ENCODE data around the gene STAT2. TPM values are rescaled to one million over a fixed set of nuclear protein-coding genes. Genes with fewer than 3 reads are reported as not detected.
A peak's percentile ranks its signal among the peaks of the same experiment; 100 is the strongest.

STAT2 gene
- total and polyA plus RNA-seq, 9 of the 15 experiments (the other 6 are each of a cell fraction or from before 2014, with no cell fraction given): 15.5 to 46.9 (median 40.1) TPM

- TF ChIP-seq NBN (IDR thresholded peaks at IDR 0.05; ENCODE audit: low read depth) (peak; percentile 86), BRD9 (IDR thresholded peaks at IDR 0.05; ENCODE audit: low read depth, partially characterized antibody) (peak; percentile 46), ZNF175 (CRISPR knock-in tag; IDR thresholded peaks at IDR 0.05; ENCODE audit: low read depth) (peak; percentile 68; the same call in 1 of the 2 replicates), FOXM1 (IDR thresholded peaks at IDR 0.05; ENCODE audit: low read depth) (peak; percentile 76), FOXM1 (CRISPR knock-in tag; IDR thresholded peaks at IDR 0.05; ENCODE audit: low read depth) (no peak), MTA1 (IDR thresholded peaks at IDR 0.05; ENCODE audit: borderline replicate concordance) (no peak; the same call in 1 of the 2 replicates), NFRKB (IDR thresholded peaks at IDR 0.05; ENCODE audit: low read depth) (peak; percentile 88; the same call in 1 of the 2 replicates), NELFE (IDR thresholded peaks at IDR 0.05; ENCODE audit: insufficient read depth, insufficient read length) (no peak), ZNF778 (CRISPR knock-in tag; IDR thresholded peaks at IDR 0.05) (no peak), CREM (IDR thresholded peaks at IDR 0.05; ENCODE audit: low read depth) (peak; percentile 95), ETV1 (tag; conservative IDR thresholded peaks at IDR 0.05; ENCODE audit: low read depth) (peak; percentile 47; the same call in 1 of the 2 replicates), NCOR1 (IDR thresholded peaks at IDR 0.05) (peak; percentile 36; the same call in 1 of the 2 replicates), TRIM28 (IDR thresholded peaks at IDR 0.05) (0 out of 2 replicates have a peak, but pooled peaks have one; percentile 35), ZC3H11A (IDR thresholded peaks at IDR 0.05; ENCODE audit: low read depth, low read length) (peak; percentile 70; the same call in 1 of the 2 replicates), XRCC5 (IDR thresholded peaks at IDR 0.05; ENCODE audit: low read depth, low read length) (peak; percentile 79; the same call in 1 of the 2 replicates), NR2C2 (CRISPR knock-in tag; IDR thresholded peaks at IDR 0.05) (0 out of 2 replicates have a peak, but pooled peaks have one; percentile 40), NR2C2 (tag; IDR thresholded peaks at IDR 0.05) (peak; percentile 97), FOXJ2 (tag; IDR thresholded peaks at IDR 0.05) (no peak), KLF16 (IDR thresholded peaks at IDR 0.05) (peak; percentile 61; the same call in 1 of the 2 replicates)
- TF ChIP-seq, protein P1, sequence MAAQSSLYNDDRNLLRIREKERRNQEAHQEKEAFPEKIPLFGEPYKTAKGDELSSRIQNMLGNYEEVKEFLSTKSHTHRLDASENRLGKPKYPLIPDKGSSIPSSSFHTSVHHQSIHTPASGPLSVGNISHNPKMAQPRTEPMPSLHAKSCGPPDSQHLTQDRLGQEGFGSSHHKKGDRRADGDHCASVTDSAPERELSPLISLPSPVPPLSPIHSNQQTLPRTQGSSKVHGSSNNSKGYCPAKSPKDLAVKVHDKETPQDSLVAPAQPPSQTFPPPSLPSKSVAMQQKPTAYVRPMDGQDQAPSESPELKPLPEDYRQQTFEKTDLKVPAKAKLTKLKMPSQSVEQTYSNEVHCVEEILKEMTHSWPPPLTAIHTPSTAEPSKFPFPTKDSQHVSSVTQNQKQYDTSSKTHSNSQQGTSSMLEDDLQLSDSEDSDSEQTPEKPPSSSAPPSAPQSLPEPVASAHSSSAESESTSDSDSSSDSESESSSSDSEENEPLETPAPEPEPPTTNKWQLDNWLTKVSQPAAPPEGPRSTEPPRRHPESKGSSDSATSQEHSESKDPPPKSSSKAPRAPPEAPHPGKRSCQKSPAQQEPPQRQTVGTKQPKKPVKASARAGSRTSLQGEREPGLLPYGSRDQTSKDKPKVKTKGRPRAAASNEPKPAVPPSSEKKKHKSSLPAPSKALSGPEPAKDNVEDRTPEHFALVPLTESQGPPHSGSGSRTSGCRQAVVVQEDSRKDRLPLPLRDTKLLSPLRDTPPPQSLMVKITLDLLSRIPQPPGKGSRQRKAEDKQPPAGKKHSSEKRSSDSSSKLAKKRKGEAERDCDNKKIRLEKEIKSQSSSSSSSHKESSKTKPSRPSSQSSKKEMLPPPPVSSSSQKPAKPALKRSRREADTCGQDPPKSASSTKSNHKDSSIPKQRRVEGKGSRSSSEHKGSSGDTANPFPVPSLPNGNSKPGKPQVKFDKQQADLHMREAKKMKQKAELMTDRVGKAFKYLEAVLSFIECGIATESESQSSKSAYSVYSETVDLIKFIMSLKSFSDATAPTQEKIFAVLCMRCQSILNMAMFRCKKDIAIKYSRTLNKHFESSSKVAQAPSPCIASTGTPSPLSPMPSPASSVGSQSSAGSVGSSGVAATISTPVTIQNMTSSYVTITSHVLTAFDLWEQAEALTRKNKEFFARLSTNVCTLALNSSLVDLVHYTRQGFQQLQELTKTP (IDR thresholded peaks at IDR 0.05; ENCODE audit: low read depth in 1 of 2, partially characterized antibody in 2 of 2): peak; percentile 66 to 85
- TF ChIP-seq, protein P2, sequence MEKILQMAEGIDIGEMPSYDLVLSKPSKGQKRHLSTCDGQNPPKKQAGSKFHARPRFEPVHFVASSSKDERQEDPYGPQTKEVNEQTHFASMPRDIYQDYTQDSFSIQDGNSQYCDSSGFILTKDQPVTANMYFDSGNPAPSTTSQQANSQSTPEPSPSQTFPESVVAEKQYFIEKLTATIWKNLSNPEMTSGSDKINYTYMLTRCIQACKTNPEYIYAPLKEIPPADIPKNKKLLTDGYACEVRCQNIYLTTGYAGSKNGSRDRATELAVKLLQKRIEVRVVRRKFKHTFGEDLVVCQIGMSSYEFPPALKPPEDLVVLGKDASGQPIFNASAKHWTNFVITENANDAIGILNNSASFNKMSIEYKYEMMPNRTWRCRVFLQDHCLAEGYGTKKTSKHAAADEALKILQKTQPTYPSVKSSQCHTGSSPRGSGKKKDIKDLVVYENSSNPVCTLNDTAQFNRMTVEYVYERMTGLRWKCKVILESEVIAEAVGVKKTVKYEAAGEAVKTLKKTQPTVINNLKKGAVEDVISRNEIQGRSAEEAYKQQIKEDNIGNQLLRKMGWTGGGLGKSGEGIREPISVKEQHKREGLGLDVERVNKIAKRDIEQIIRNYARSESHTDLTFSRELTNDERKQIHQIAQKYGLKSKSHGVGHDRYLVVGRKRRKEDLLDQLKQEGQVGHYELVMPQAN (IDR thresholded peaks at IDR 0.05; ENCODE audit: borderline replicate concordance): 0 out of 2 replicates have a peak, but pooled peaks have one; percentile 4
- TF ChIP-seq, protein P3, sequence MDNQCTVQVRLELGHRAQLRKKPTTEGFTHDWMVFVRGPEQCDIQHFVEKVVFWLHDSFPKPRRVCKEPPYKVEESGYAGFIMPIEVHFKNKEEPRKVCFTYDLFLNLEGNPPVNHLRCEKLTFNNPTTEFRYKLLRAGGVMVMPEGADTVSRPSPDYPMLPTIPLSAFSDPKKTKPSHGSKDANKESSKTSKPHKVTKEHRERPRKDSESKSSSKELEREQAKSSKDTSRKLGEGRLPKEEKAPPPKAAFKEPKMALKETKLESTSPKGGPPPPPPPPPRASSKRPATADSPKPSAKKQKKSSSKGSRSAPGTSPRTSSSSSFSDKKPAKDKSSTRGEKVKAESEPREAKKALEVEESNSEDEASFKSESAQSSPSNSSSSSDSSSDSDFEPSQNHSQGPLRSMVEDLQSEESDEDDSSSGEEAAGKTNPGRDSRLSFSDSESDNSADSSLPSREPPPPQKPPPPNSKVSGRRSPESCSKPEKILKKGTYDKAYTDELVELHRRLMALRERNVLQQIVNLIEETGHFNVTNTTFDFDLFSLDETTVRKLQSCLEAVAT (IDR thresholded peaks at IDR 0.05): peak; percentile 63 to 74
These were observed 26.0 kb downstream of the STAT2 start, which contains the start of gene PAN2 (continued) for GRCh38 chr12:56333679-56334489.

All from K562 (cell line).